Keratinocyte (primary cell): Measurements from ENCODE around the gene COMMD9.
A peak's percentile ranks its signal among the peaks of the same experiment; 100 is the strongest.

Experiments
- EZH2 ChIP-seq: IDR thresholded peaks from one replicate; pipeline ENCODE4 v1.6.1; 2012; ENCODE audit warnings: inconsistent platforms, mild to moderate bottlenecking, low read length, moderate library complexity
- TF ChIP-seq, protein P1 (sequence below), 3 experiments: IDR thresholded peaks in 1 of 3; conservative IDR thresholded peaks in 1 of 3; optimal IDR thresholded peaks in 1 of 3; 2 replicates in 2 of 3; 3 replicates in 1 of 3; pipeline versions ENCODE3 to v1.5.1; 2011; ENCODE audit warnings: low read length in 3 of 3, mild to moderate bottlenecking in 3 of 3, moderate library complexity in 2 of 3, control low read depth in 1 of 3, inconsistent platforms in 1 of 3; ENCODE audit not compliant: insufficient read depth in 2 of 3; ENCODE audit errors: extremely low read depth in 1 of 3

DNA sequence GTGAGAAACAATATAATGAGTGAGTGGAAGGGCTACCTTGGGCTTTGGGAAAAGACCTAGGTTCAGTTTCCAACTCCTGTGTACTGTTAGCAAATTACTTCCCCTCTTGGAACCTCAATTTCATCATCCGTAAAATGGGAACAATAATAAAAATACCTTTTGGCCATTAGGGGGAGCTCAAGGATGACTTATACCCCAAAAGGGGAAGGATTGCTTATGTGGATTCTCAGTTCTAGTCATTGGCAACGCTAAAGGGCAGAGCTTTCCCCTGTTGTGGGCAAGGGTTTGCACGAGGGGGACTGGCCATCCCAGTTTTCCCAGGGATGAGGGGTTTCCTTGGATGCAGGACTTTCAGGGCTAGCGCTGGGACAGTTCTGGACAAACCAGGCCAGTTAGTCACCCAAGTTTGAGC, 3.1 kb upstream of the COMMD9 start:
- TF ChIP-seq, protein P1, sequence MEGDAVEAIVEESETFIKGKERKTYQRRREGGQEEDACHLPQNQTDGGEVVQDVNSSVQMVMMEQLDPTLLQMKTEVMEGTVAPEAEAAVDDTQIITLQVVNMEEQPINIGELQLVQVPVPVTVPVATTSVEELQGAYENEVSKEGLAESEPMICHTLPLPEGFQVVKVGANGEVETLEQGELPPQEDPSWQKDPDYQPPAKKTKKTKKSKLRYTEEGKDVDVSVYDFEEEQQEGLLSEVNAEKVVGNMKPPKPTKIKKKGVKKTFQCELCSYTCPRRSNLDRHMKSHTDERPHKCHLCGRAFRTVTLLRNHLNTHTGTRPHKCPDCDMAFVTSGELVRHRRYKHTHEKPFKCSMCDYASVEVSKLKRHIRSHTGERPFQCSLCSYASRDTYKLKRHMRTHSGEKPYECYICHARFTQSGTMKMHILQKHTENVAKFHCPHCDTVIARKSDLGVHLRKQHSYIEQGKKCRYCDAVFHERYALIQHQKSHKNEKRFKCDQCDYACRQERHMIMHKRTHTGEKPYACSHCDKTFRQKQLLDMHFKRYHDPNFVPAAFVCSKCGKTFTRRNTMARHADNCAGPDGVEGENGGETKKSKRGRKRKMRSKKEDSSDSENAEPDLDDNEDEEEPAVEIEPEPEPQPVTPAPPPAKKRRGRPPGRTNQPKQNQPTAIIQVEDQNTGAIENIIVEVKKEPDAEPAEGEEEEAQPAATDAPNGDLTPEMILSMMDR (optimal IDR thresholded peaks at IDR 0.05 in 1 of 3, IDR thresholded peaks at IDR 0.05 in 1 of 3, conservative IDR thresholded peaks at IDR 0.05 in 1 of 3; ENCODE audit: extremely low read depth in 1 of 3, insufficient read depth in 2 of 3, low read length in 3 of 3), result peak; percentile 32 to 51 (median 36)
- no peak for TF ChIP-seq EZH2
